K562 (cell line): ENCODE results near the gene SNX3. TPM values are rescaled to one million over a fixed set of nuclear protein-coding genes. Genes with fewer than 3 reads are reported as not detected.
A peak's percentile ranks its signal among the peaks of the same experiment; 100 is the strongest.

Experiments used
- ATAC-seq: fragments of 200-7000 bp; cut with Tn5 transposase; 3 replicates; pipeline ENCODE4 v1.9.1; 2020; ENCODE audit warnings: moderate library complexity
- BruUV-seq: library from RNA; stranded (reverse); fragments of 400-500 nt; replicated peaks from 2 replicates; lab custom pipeline; 2021; lab: Mats Ljungman, UMichigan
- CTCF ChIA-PET: fragments of 300-600 bp; formaldehyde crosslinking; extraction: SDS; loops from one replicate; lab custom pipeline; 2021; ENCODE audit warnings: low intra/inter-chr PET ratio; lab: Yijun Ruan, JAX
- POLR2A ChIA-PET: fragments of 300-600, 350-650 bp; sonication (Branson Sonifier 250); formaldehyde crosslinking; extraction: SDS; loops from one replicate; lab custom pipeline; 2021; ENCODE audit warnings: antibody characterized with exemption, inconsistent platforms; lab: Yijun Ruan, JAX
- DNase-seq, 4 experiments: peaks; one replicate each; pipeline versions ENCODE4 v3.0.0 to v3.0.0-alpha.2; 2011 to 2018; ENCODE audit warnings: low spot score in 3 of 4, mixed read lengths in 3 of 4; ENCODE audit errors: extremely low read depth in 1 of 4
- FAIRE-seq: peaks from 2 replicates; lab custom pipeline; 2011; peaks lifted over from hg19 to GRCh38; lab: Jason Lieb, UNC
- H2AFZ ChIP-seq: 2 replicates; pipeline ENCODE4 v1.6.0; 2011; ENCODE audit warnings: low read depth, low read length, control low read depth, inconsistent platforms
- H3K27ac ChIP-seq: fragments of 200-600 bp; 3 replicates; pipeline ENCODE4 v1.8.0; 2011; ENCODE audit warnings: low read depth, mild to moderate bottlenecking, control low read depth, inconsistent platforms, low read length, moderate library complexity, mixed read lengths; ENCODE audit errors: extremely low read depth
- H3K27me3 ChIP-seq, 2 experiments: fragments of 300-600 bp in 1 of 2; 2 replicates in 1 of 2; 3 replicates in 1 of 2; pipeline versions ENCODE4 v1.6.0 to v1.8.0; 2011; ENCODE audit warnings: inconsistent platforms in 2 of 2, low read length in 2 of 2, mild to moderate bottlenecking in 1 of 2, mixed read lengths in 1 of 2, moderate library complexity in 1 of 2; ENCODE audit not compliant: control insufficient read depth in 2 of 2, insufficient read depth in 2 of 2
- H3K36me3 ChIP-seq: fragments of 300-600 bp; 3 replicates; pipeline ENCODE4 v1.8.0; 2011; ENCODE audit warnings: mild to moderate bottlenecking, low read length, inconsistent platforms; ENCODE audit not compliant: control insufficient read depth, insufficient read depth
- H3K4me1 ChIP-seq, 2 experiments: fragments of 200-600 bp in 1 of 2; replicated peaks in 1 of 2; 2 replicates in 1 of 2; 3 replicates in 1 of 2; pipeline versions ENCODE4 v1.5.1 to v1.8.0; 2011; ENCODE audit warnings: inconsistent platforms in 2 of 2, low read length in 2 of 2, mild to moderate bottlenecking in 1 of 2, mixed read lengths in 1 of 2, moderate library complexity in 1 of 2; ENCODE audit not compliant: control insufficient read depth in 2 of 2, insufficient read depth in 2 of 2
- H3K4me2 ChIP-seq: 2 replicates; pipeline ENCODE4 v1.6.1; 2011; ENCODE audit warnings: low read length, control low read depth, inconsistent platforms, mixed read lengths; ENCODE audit not compliant: insufficient read depth
- H3K4me3 ChIP-seq: fragments of 200-600 bp; sonication (generic), shearing (Covaris generic); 2 replicates; pipeline ENCODE4 v1.5.1; 2016; ENCODE audit warnings: control low read depth, inconsistent platforms
- H3K79me2 ChIP-seq: fragments of 200-600 bp; 3 replicates; pipeline ENCODE4 v1.8.0; 2011; ENCODE audit warnings: low read length, inconsistent platforms; ENCODE audit not compliant: control insufficient read depth, insufficient read depth
- H3K9ac ChIP-seq, 2 experiments: 2 replicates each; pipeline versions ENCODE4 v1.6.0 to v1.6.1; 2011; ENCODE audit warnings: low read depth in 2 of 2, low read length in 2 of 2, control low read depth in 1 of 2, inconsistent platforms in 1 of 2, mild to moderate bottlenecking in 1 of 2, mixed read lengths in 1 of 2; ENCODE audit not compliant: insufficient read depth in 1 of 2
- H3K9me1 ChIP-seq: one replicate; pipeline ENCODE4 v1.6.0; 2011; ENCODE audit warnings: inconsistent platforms, mild to moderate bottlenecking, low read length, moderate library complexity; ENCODE audit not compliant: control insufficient read depth, insufficient read depth
- H3K9me3 ChIP-seq: replicated peaks from 2 replicates; pipeline ENCODE4 v1.5.1; 2011; ENCODE audit warnings: low read depth, low read length, inconsistent platforms; ENCODE audit not compliant: control insufficient read depth, insufficient read depth
- H4K20me1 ChIP-seq: replicated peaks from 2 replicates; pipeline ENCODE4 v1.6.1; 2011; ENCODE audit warnings: low read length, inconsistent platforms, mixed read lengths; ENCODE audit not compliant: control insufficient read depth, insufficient read depth
- C11orf30 ChIP-seq: fragments of 450-650 bp; IDR thresholded peaks from 2 replicates; pipeline ENCODE4 v1.6.1; 2016; ENCODE audit warnings: low read depth, mild to moderate bottlenecking
- HDAC1 ChIP-seq, 2 experiments: fragments of 450-650 bp; IDR thresholded peaks; 2 replicates each; pipeline ENCODE4 v1.6.1; 2016 to 2017; ENCODE audit warnings: inconsistent platforms in 1 of 2, mild to moderate bottlenecking in 1 of 2, moderate library complexity in 1 of 2
- KLF6 ChIP-seq: fragments of 250-450 bp; sonication (Bioruptor Pico); IDR thresholded peaks from 2 replicates; pipeline ENCODE4 v1.4.0; 2020; ENCODE audit warnings: mild to moderate bottlenecking, moderate library complexity, borderline replicate concordance
- MECOM ChIP-seq: fragments of 250-450 bp; sonication (Bioruptor Pico); IDR thresholded peaks from 2 replicates; pipeline ENCODE4 v1.8.0; 2022; ENCODE audit warnings: inconsistent platforms
- NEUROD1 ChIP-seq: fragments of 150-350 bp; IDR thresholded peaks from 2 replicates; pipeline ENCODE4 v1.6.1; 2014; ENCODE audit warnings: borderline replicate concordance, low read length, low read depth; ENCODE audit not compliant: partially characterized antibody
- POLR2AphosphoS5 ChIP-seq: IDR thresholded peaks from 2 replicates; pipeline ENCODE4 v1.6.1; 2011; ENCODE audit warnings: mild to moderate bottlenecking, low read depth, low read length, moderate library complexity; ENCODE audit not compliant: control insufficient read depth, insufficient read depth
- SAFB ChIP-seq: fragments of 200-400 bp; formaldehyde crosslinking; IDR thresholded peaks from 2 replicates; pipeline ENCODE4 v1.6.1; 2017; ENCODE audit warnings: low read depth, low read length, borderline replicate concordance
- SAFB2 ChIP-seq: fragments of 200-400 bp; formaldehyde crosslinking; IDR thresholded peaks from 2 replicates; pipeline ENCODE4 v1.6.1; 2018; ENCODE audit warnings: borderline replicate concordance, low read length, low read depth, moderate library complexity; ENCODE audit not compliant: severe bottlenecking
- YBX1 ChIP-seq: fragments of 450-650 bp; IDR thresholded peaks from 2 replicates; pipeline ENCODE4 v1.7.1; 2016; ENCODE audit warnings: mild to moderate bottlenecking
- ZC3H11A ChIP-seq: IDR thresholded peaks from 2 replicates; pipeline ENCODE4 v1.6.1; 2012; ENCODE audit warnings: low read depth, low read length, improper control_type of control experiment
- ZEB2 ChIP-seq: fragments of 450-650 bp; IDR thresholded peaks from 2 replicates; pipeline ENCODE4 v1.6.1; 2016
- ZNF589 ChIP-seq: fragments of 200-800 bp; sonication (Bioruptor generic); IDR thresholded peaks from 2 replicates; pipeline ENCODE4 v1.6.1; 2016; ENCODE audit warnings: low read depth, missing genetic modification characterization, missing compliant biosample characterization
- WGBS: fragments of 100-300 bp; shearing (Covaris generic); methylation state at CpG from one replicate; pipeline ENCODE4 v1.1.6; 2016; ENCODE audit warnings: low coverage, mixed read lengths; ENCODE audit not compliant: insufficient coverage; ENCODE audit errors: missing lambda C conversion rate; 5-methylcytosine and 5-hydroxymethylcytosine counted together
- in situ Hi-C: fragments of 300-500 bp; cut with MboI; formaldehyde crosslinking; loops from 4 replicates; pipeline ENCODE4 v1.15.0; 2018; ENCODE audit warnings: inconsistent platforms, mixed read lengths
- intact Hi-C: fragments of 100-400 bp; cut with micrococcal nuclease; formaldehyde crosslinking; loops from 2 replicates; pipeline ENCODE4 v1.14.2; 2022
- polyA plus RNA-seq, 8 experiments: library from polyadenylated mRNA; depleted of rRNA in 4 of 8; stranded (reverse) in 5 of 8; unstranded in 3 of 8; fragments of >200 nt; fragmentation: Nextera tagmentation in 2 of 8; fragmentation: Illumina TruSeq in 1 of 8; extraction: Ambion mirVana in 2 of 8; extraction: Trizol in 1 of 8; gene quantifications; 2 replicates each; pipeline versions ENCODE4 v1.2.1 to v1.2.3, GENCODE V29; 2011 to 2014; ENCODE audit warnings: inconsistent platforms in 1 of 8, missing spikeins in 1 of 8
- total RNA-seq, 7 experiments: library from RNA; depleted of rRNA in 6 of 7; stranded (reverse); fragments of >200 nt in 6 of 7; fragmentation: Illumina TruSeq in 2 of 7; extraction: Trizol in 2 of 7; gene quantifications; 2 replicates each; pipeline versions ENCODE4 v1.2.1 to v1.2.3, GENCODE V29; 2011 to 2021; ENCODE audit warnings: low replicate concordance in 1 of 7

The SNX3 gene
- total and polyA plus RNA-seq, 9 of the 15 experiments (the other 6 are each of a cell fraction or from before 2014, with no cell fraction given) = 48.9 to 410 (median 159) TPM

DNA sequence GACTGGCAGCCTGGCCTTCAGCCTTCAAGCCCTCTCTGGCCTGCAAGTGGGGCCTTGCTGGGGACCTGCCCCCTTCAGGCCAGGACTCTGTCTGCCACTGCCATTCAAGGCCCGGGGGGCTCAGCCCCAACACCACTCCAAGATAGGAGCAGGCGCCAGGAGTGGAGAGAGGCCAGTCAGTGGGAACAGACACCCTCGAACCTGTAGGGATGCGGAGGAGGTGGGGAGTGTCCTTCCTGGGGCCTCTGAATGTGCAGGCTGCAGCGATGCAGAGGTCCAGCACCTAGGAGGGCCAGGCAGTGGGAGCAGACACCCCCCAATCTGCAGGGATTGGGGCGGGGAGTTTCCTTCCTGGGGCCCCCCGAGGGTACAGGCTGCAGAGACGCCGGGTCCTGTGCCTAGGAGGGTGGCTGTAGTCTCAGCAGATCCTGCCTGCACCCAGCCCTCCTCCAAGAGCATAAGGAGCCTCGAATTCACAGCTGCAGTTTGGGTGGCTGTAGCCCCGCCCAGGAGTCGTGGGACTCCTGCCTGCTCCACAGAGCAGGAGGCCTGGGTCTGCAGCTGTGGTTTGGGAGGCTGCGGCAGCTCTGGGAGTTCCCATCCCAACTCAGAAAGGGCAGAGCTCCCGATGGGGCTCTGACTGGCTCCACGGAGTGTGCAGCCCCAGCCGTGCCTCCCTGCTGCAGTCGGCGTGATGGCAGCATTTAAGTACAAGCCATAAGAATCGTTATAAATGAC lies 61.9 kb downstream of the SNX3 start:
- POLR2A ChIA-PET = interaction anchor here (0.6 to 2.4 kb wide), 3 partner anchors 8 to 151 kb away, joined by 3 to 7 read pairs (median 4); no protein-coding TSS in a partner anchor
- FAIRE-seq (no peak), ATAC-seq (no peak; the same call in 2 of the 3 replicates)

DNA sequence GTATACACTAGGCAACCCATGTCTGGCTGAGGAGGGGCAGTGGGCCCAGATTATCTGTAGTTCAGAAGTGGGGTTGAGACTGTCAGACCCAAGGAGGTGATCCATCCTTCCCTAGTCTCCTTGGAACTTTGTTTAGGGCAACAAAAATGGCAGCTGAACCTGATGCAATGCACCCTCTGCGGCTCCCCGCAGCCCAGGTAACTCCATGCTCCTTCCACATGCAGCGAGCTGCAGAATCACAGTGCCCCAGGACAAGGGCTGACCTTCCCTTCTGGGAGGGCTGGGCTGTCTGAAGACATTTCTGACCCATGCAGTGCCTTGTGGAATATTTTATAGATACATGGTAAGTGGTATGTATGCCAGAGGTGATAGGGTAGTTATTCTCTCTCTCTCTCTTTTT lies 65.6 kb downstream of the SNX3 start:
- Histone ChIP-seq H3K27me3 (peaks cover 10 to 12% of the 10 kb centered on the region in 2 experiments; a peak in 4 of 5 replicates), H3K4me3 (no peak overlapping the region), H3K4me2 (no peak overlapping the region), H3K9me1 (no peaks in the 10 kb centered on the region), H3K9me3 (no peaks in the 10 kb centered on the region), H2AFZ (no peak overlapping the region), H3K9ac (no peak overlapping the region), H3K36me3 (no peaks in the 10 kb centered on the region), H3K27ac (no peak overlapping the region), H3K4me1 (peaks cover 2 to 9% of the 10 kb centered on the region in 2 experiments; a peak in 3 of 5 replicates), H4K20me1 (0 out of 2 replicates have a peak, but pooled peaks cover 3% of the 10 kb centered on the region), H3K79me2 (no peaks in the 10 kb centered on the region)
- 14% methylated on average over 3 of the region's 3 CpGs for WGBS
- POLR2A ChIA-PET = interaction anchor here (0.9 kb wide), 1 partner anchor 19 kb away, joined by 3 read pairs; no protein-coding TSS in a partner anchor
- ATAC-seq (no peak; the same call in 2 of the 3 replicates), DNase-seq (no peak), FAIRE-seq (no peak)
- in situ Hi-C loops = no loop called here
- BruUV-seq = no TSS peak
- CTCF ChIA-PET = no interaction called here
- intact Hi-C loops = no loop called here
- no peak for TF ChIP-seq ZNF589 (CRISPR knock-in tag)
- no peak for TF ChIP-seq C11orf30
- TF ChIP-seq NEUROD1 = no peak
- no peak for TF ChIP-seq YBX1
- TF ChIP-seq KLF6 (CRISPR knock-in tag) = no peak
- no peak for TF ChIP-seq ZC3H11A
- TF ChIP-seq HDAC1 (IDR thresholded peaks at IDR 0.05) = no peak
- TF ChIP-seq MECOM (CRISPR knock-in tag) = no peak
- TF ChIP-seq SAFB = no peak
- TF ChIP-seq ZEB2 = no peak
- TF ChIP-seq SAFB2 = no peak

More for the DNA sequence above, 61.9 kb downstream of the SNX3 start:
- Histone ChIP-seq H3K9me3 (no peaks in the 10 kb centered on the region), H3K4me2 (no peak overlapping the region), H3K27ac (no peak overlapping the region), H3K79me2 (no peaks in the 10 kb centered on the region), H3K9me1 (no peaks in the 10 kb centered on the region), H3K4me1 (peaks cover 2 to 9% of the 10 kb centered on the region in 2 experiments; a peak in 3 of 5 replicates), H3K36me3 (no peaks in the 10 kb centered on the region), H4K20me1 (0 out of 2 replicates have a peak, but pooled peaks cover 3% of the 10 kb centered on the region), H3K27me3 (peaks cover 4 to 7% of the 10 kb centered on the region in 2 experiments; a peak in 3 of 5 replicates), H3K9ac (peak overlapping the region in 1 of 2 experiments; percentile 26; a peak in 2 of 4 replicates), H2AFZ (no peak overlapping the region), H3K4me3 (no peak overlapping the region)
- intact Hi-C loops (no loop called here), in situ Hi-C loops (no loop called here)
- CTCF ChIA-PET = no interaction called here
- 47% methylated on average over 18 of the region's 19 CpGs for WGBS
- no peak for DNase-seq
- no peak for TF ChIP-seq POLR2AphosphoS5
- no TSS peak for BruUV-seq
